CD4-positive, alpha-beta T cell treated with Interleukin-17A for 4 hours (primary cell): ENCODE data around the gene AGPAT1.
"Not testable (repeated sequence)": the region's sequence is repeated elsewhere in the genome, so short reads cannot be mapped to it uniquely, and the experiment has no call there.

Experiments
- DNase-seq: peaks from one replicate; pipeline ENCODE4 v3.0.0-alpha.2; 2020; ENCODE audit warnings: mixed read lengths

The AGPAT1 gene

GRCh38 chr6:32175711-32176475, at the start of gene AGPAT1:
Gene AGPAT1, minus strand, starts transcription at chr6:32176084. Its CDS starts 4,588 bp downstream, at chr6:32171496.
- DNase-seq = peak; percentile 96

- DNase-seq = no peak
Observed at GRCh38 chr6:32224696-32225095, 48.8 kb upstream of the AGPAT1 start.

GRCh38 chr6:32223258-32224235, 47.7 kb upstream of the AGPAT1 start, which contains the start of gene NOTCH4:
Gene NOTCH4, minus strand, starts transcription at chr6:32224067. Its CDS starts 139 bp downstream, at chr6:32223928.
- no peak for DNase-seq

- no peak for DNase-seq
Observed at GRCh38 chr6:32222333-32223230, 46.7 kb upstream of the AGPAT1 start.

GRCh38 chr6:32220021-32220420, 44.1 kb upstream of the AGPAT1 start:
- no peak for DNase-seq

GRCh38 chr6:32218167-32218566, 42.3 kb upstream of the AGPAT1 start:
- no peak for DNase-seq

GRCh38 chr6:32216998-32217397, 41.1 kb upstream of the AGPAT1 start:
- no peak for DNase-seq

GRCh38 chr6:32216285-32216684, 40.4 kb upstream of the AGPAT1 start:
- DNase-seq = no peak

GRCh38 chr6:32215617-32216016, 39.7 kb upstream of the AGPAT1 start:
- no peak for DNase-seq

- DNase-seq = no peak
Observed at GRCh38 chr6:32214126-32214525, 38.2 kb upstream of the AGPAT1 start.

GRCh38 chr6:32213649-32214048, 37.8 kb upstream of the AGPAT1 start:
- DNase-seq = no peak

GRCh38 chr6:32212076-32212760, 36.3 kb upstream of the AGPAT1 start:
- DNase-seq = no peak

GRCh38 chr6:32211432-32211831, 35.5 kb upstream of the AGPAT1 start:
- DNase-seq = not testable (repeated sequence)

GRCh38 chr6:32210191-32210601, 34.3 kb upstream of the AGPAT1 start:
- no peak for DNase-seq

GRCh38 chr6:32208996-32209395, 33.1 kb upstream of the AGPAT1 start:
- no peak for DNase-seq

- no peak for DNase-seq
Observed at GRCh38 chr6:32204268-32204715, 28.4 kb upstream of the AGPAT1 start.

- no peak for DNase-seq
Observed at GRCh38 chr6:32203426-32204267, 27.8 kb upstream of the AGPAT1 start.

GRCh38 chr6:32202186-32202585, 26.3 kb upstream of the AGPAT1 start:
- DNase-seq = no peak

GRCh38 chr6:32200711-32201475, 25.0 kb upstream of the AGPAT1 start:
- no peak for DNase-seq

- no peak for DNase-seq
Observed at GRCh38 chr6:32198866-32199265, 23.0 kb upstream of the AGPAT1 start.
